ENCODE results near the gene FGFR3.

Gene FGFR3

GRCh38 chr4:1783015-1783414 lies 10.1 kb upstream of the FGFR3 start:
- DNase-seq (ENCODE audit: low read depth) = no peak
- no peak for TF ChIP-seq CTCF (conservative IDR thresholded peaks at IDR 0.05; ENCODE audit: low read depth, low read length)

GRCh38 chr4:1783970-1784369 lies 9.1 kb upstream of the FGFR3 start:
- no peak for TF ChIP-seq CTCF (conservative IDR thresholded peaks at IDR 0.05; ENCODE audit: low read depth, low read length)
- DNase-seq (ENCODE audit: low read depth) = no peak
- no peak overlapping the region for H3K4me3 ChIP-seq (ENCODE audit: low read length)

More at GRCh38 chr4:1783015-1783414, 10.1 kb upstream of the FGFR3 start:
- no peak overlapping the region for H3K4me3 ChIP-seq (ENCODE audit: low read length)

DNA sequence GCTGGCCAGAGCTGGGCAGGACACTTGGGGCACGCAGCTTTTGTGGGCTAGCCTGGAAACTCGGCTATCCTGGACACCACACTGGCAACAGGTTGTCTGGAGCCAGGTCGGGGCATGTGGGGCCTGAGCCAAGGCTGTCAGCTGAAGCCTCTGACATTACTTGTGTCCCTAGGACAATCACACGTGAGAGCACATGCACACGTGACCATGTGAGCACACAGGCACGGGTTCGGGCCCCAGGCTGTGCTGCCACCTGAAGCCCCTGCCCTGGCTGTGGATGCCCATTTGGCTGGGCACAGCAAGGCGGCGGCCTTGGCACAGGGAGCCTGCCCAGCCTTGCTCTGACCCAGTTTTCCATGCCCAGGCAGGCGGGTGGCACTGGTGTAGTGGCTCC lies 8.7 kb upstream of the FGFR3 start:
- DNase-seq (ENCODE audit: low read depth) = no peak
- TF ChIP-seq CTCF (conservative IDR thresholded peaks at IDR 0.05; ENCODE audit: low read depth, low read length) = no peak
- H3K4me3 ChIP-seq (ENCODE audit: low read length) = no peak overlapping the region

DNA sequence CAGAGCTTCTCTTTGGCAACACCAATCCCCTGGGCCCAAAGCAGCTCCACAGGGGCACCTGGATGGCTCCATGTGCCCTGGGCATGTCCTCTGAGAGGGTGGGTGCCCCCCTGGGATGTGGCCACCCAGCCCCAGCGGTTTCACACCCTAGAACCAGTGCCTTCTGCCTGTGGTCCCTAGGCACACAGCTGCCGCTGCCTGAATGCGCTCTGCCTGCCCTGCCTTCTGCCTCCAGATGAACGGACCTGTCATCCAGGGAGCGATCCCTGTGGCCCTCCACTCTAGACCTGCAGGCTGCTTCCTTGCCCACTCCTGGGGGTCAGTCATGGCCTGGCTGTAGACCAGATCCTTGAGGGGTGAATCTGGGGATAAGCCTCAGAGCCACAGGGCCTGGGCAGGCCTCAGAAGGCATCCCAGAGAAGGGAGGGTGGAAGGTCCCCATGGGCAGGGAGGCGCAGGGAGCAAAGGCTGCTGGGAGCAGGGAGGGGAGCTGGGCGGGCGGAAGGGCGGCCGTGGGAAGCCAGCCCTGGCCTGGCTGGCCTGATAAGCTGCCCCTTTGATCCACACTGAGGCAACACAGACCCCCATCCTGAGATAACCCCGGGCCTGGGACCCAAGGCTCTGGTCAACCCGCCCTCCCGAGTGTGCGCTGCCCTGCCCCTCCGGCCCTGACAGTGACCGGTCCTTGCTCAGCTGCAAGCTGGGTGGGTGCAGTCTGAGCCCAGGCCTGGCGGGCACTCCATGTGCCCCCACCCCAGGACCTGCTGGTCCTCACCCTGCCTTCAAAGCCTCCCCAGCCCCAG lies 8.1 kb upstream of the FGFR3 start:
- H3K4me3 ChIP-seq (ENCODE audit: low read length) = no peak overlapping the region
- DNase-seq (ENCODE audit: low read depth) = no peak
- no peak for TF ChIP-seq CTCF (conservative IDR thresholded peaks at IDR 0.05; ENCODE audit: low read depth, low read length)

GRCh38 chr4:1785592-1785991 lies 7.5 kb upstream of the FGFR3 start:
- H3K4me3 ChIP-seq (ENCODE audit: low read length) = no peak overlapping the region
- DNase-seq (ENCODE audit: low read depth) = no peak
- TF ChIP-seq CTCF (conservative IDR thresholded peaks at IDR 0.05; ENCODE audit: low read depth, low read length) = no peak

- H3K4me3 ChIP-seq (ENCODE audit: low read length) = no peak overlapping the region
- DNase-seq (ENCODE audit: low read depth) = no peak
- no peak for TF ChIP-seq CTCF (conservative IDR thresholded peaks at IDR 0.05; ENCODE audit: low read depth, low read length)
Observed at GRCh38 chr4:1786544-1787362, 6.3 kb upstream of the FGFR3 start.

Data from retinal pigment epithelial cell (primary cell).